Endothelial cell of umbilical vein (primary cell): ENCODE measurements around the gene NT5DC2. TPM values are rescaled to one million over a fixed set of nuclear protein-coding genes. Genes with fewer than 3 reads are reported as not detected.
A peak's percentile ranks its signal among the peaks of the same experiment; 100 is the strongest.

Experiments used
- BruUV-seq: library from RNA; stranded (reverse); fragments of 400-500 nt; replicated peaks from 2 replicates; lab custom pipeline; 2021; lab: Mats Ljungman, UMichigan
- CTCF ChIA-PET: fragments of 300-600, 350-600 bp; sonication (Branson Sonifier 250); formaldehyde crosslinking; loops from one replicate; lab custom pipeline; 2021; ENCODE audit warnings: antibody characterized with exemption, inconsistent platforms; lab: Charles Lee
- POLR2A ChIA-PET: fragments of 300-600, 350-600 bp; sonication (Branson Sonifier 250); formaldehyde crosslinking; loops from one replicate; lab custom pipeline; 2021; ENCODE audit warnings: antibody characterized with exemption, inconsistent platforms; lab: Charles Lee
- DNase-seq: peaks from one replicate; pipeline ENCODE4 v3.0.0-alpha.2; 2011; ENCODE audit warnings: low read depth, low spot score
- FAIRE-seq: peaks from 2 replicates; lab custom pipeline; 2011; peaks lifted over from hg19 to GRCh38; lab: Jason Lieb, UNC
- H2AFZ ChIP-seq: 2 replicates; pipeline ENCODE4 v1.6.0; 2012; ENCODE audit warnings: low read depth, low read length, control low read depth, inconsistent platforms
- H3K27ac ChIP-seq: 2 replicates; pipeline ENCODE4 v1.5.1; 2011; ENCODE audit warnings: low read depth, mild to moderate bottlenecking, control low read depth, low read length, moderate library complexity; ENCODE audit not compliant: insufficient read depth
- H3K27me3 ChIP-seq, 2 experiments: 2 replicates each; pipeline versions ENCODE4 v1.6.0 to v1.6.1; 2011; ENCODE audit warnings: low read length in 2 of 2, mixed read lengths in 1 of 2; ENCODE audit not compliant: control insufficient read depth in 2 of 2, insufficient read depth in 2 of 2
- H3K36me3 ChIP-seq, 2 experiments: 2 replicates in 1 of 2; 3 replicates in 1 of 2; pipeline ENCODE4 v1.5.1; 2011; ENCODE audit warnings: low read length in 2 of 2, mild to moderate bottlenecking in 1 of 2, moderate library complexity in 1 of 2; ENCODE audit not compliant: control insufficient read depth in 2 of 2, insufficient read depth in 2 of 2; ENCODE audit errors: extremely low read depth in 1 of 2
- H3K4me1 ChIP-seq: 3 replicates; pipeline ENCODE4 v1.5.1; 2011; ENCODE audit warnings: mild to moderate bottlenecking, low read length; ENCODE audit not compliant: control insufficient read depth, insufficient read depth; ENCODE audit errors: extremely low read depth
- H3K4me2 ChIP-seq: 2 replicates; pipeline ENCODE4 v1.6.1; 2011; ENCODE audit warnings: low read length, control low read depth, mixed read lengths; ENCODE audit not compliant: insufficient read depth
- H3K4me3 ChIP-seq, 3 experiments: fragments of 200-600 bp in 1 of 3; sonication (generic), shearing (Covaris generic) in 1 of 3; replicated peaks in 1 of 3; 2 replicates each; pipeline ENCODE4 v1.5.1; 2011 to 2016; ENCODE audit warnings: control low read depth in 3 of 3, low read length in 3 of 3, mild to moderate bottlenecking in 2 of 3, inconsistent platforms in 1 of 3, low read depth in 1 of 3, moderate library complexity in 1 of 3; ENCODE audit not compliant: insufficient read depth in 1 of 3
- H3K79me2 ChIP-seq: 2 replicates; pipeline ENCODE4 v1.6.0; 2012; ENCODE audit warnings: low read length, inconsistent platforms; ENCODE audit not compliant: control insufficient read depth, insufficient read depth
- H3K9ac ChIP-seq: replicated peaks from 2 replicates; pipeline ENCODE3; 2011; ENCODE audit warnings: low read length, control low read depth; ENCODE audit not compliant: insufficient read depth; ENCODE audit errors: extremely low read depth
- H3K9me1 ChIP-seq: replicated peaks from 3 replicates; pipeline ENCODE4 v1.6.0; 2011; ENCODE audit warnings: mild to moderate bottlenecking, low read length; ENCODE audit not compliant: control insufficient read depth, insufficient read depth; ENCODE audit errors: extremely low read depth
- H3K9me3 ChIP-seq: replicated peaks from 2 replicates; pipeline ENCODE4 v1.5.1; 2012; ENCODE audit warnings: low read length, inconsistent platforms; ENCODE audit not compliant: control insufficient read depth, insufficient read depth
- H4K20me1 ChIP-seq: replicated peaks from 2 replicates; pipeline ENCODE3; 2011; ENCODE audit warnings: mild to moderate bottlenecking, low read length; ENCODE audit not compliant: control insufficient read depth, insufficient read depth; ENCODE audit errors: extremely low read depth
- EZH2 ChIP-seq: IDR thresholded peaks from 2 replicates; pipeline ENCODE4 v1.6.1; 2012; ENCODE audit warnings: borderline replicate concordance, low read depth, mild to moderate bottlenecking, moderate library complexity, low read length, inconsistent platforms; ENCODE audit not compliant: severe bottlenecking
- FOS ChIP-seq: IDR thresholded peaks from 2 replicates; pipeline ENCODE4 v1.6.1; 2011; ENCODE audit warnings: mild to moderate bottlenecking, low read length, moderate library complexity, borderline replicate concordance; ENCODE audit not compliant: insufficient read depth
- GATA2 ChIP-seq: IDR thresholded peaks from 2 replicates; pipeline ENCODE4 v1.7.0; 2011; ENCODE audit warnings: low read depth, mild to moderate bottlenecking, moderate library complexity, mixed read lengths, low read length; ENCODE audit not compliant: insufficient read length, insufficient read depth
- JUN ChIP-seq: IDR thresholded peaks from 2 replicates; pipeline ENCODE4 v1.6.1; 2011; ENCODE audit warnings: borderline replicate concordance, low read depth; ENCODE audit not compliant: insufficient read length, insufficient read depth
- MAX ChIP-seq: IDR thresholded peaks from 2 replicates; pipeline ENCODE4 v1.6.1; 2011; ENCODE audit not compliant: insufficient read depth, insufficient read length
- MYC ChIP-seq: IDR thresholded peaks from one replicate; pipeline ENCODE4 v1.6.1; 2011; ENCODE audit warnings: mild to moderate bottlenecking, low read depth, low read length
- POLR2A ChIP-seq: IDR thresholded peaks from 2 replicates; pipeline ENCODE4 v1.6.1; 2012; ENCODE audit warnings: low read depth, mild to moderate bottlenecking, control low read depth, low read length
- POLR2AphosphoS5 ChIP-seq: IDR thresholded peaks from 2 replicates; pipeline ENCODE4 v1.6.1; 2012; ENCODE audit warnings: low read depth, mild to moderate bottlenecking, control low read depth, low read length, moderate library complexity; ENCODE audit not compliant: insufficient read depth
- dilution Hi-C: fragments of 300-500 bp; cut with MboI; formaldehyde crosslinking; loops from one replicate; pipeline ENCODE4 v1.15.0; 2019; ENCODE audit warnings: low sequenced_read_pairs; ENCODE audit not compliant: extremely low pct_ligation_motif_present
- intact Hi-C: fragments of 100-400 bp; cut with micrococcal nuclease; formaldehyde crosslinking; loops from one replicate; pipeline ENCODE4 v1.10.0; 2022
- polyA plus RNA-seq, 4 experiments: library from polyadenylated mRNA; depleted of rRNA in 3 of 4; stranded (reverse) in 3 of 4; unstranded in 1 of 4; fragments of >200 nt; gene quantifications; 2 replicates each; pipeline versions ENCODE4 v1.2.1 to v1.2.3, GENCODE V29; 2011 to 2012; ENCODE audit warnings: missing spikeins in 1 of 4
- total RNA-seq: library from RNA; stranded (reverse); gene quantifications from 2 replicates; pipeline ENCODE4 v1.2.3, GENCODE V29; 2021
- TF ChIP-seq, protein P1 (sequence below), 2 donors: IDR thresholded peaks; 1 replicate in 1 of 2; 2 replicates in 1 of 2; pipeline ENCODE4 v1.5.1; 2011; ENCODE audit warnings: low read length in 2 of 2, mild to moderate bottlenecking in 2 of 2, moderate library complexity in 2 of 2, control low read depth in 1 of 2, inconsistent platforms in 1 of 2, low read depth in 1 of 2; ENCODE audit not compliant: insufficient read depth in 1 of 2; ENCODE audit errors: extremely low read depth in 1 of 2

NT5DC2 gene
- total and polyA plus RNA-seq, 2 donors (not counting 3 experiments of a cell fraction or from before 2014, with no cell fraction given): 298 to 402 TPM

GRCh38 chr3:52534281-52535183 is 875 bp upstream of the NT5DC2 start:
- Histone ChIP-seq H3K9ac (peak overlapping the region; percentile 34), H3K4me2 (peak overlapping the region; percentile 20), H3K27ac (peak overlapping the region; percentile 39), H3K79me2 (peaks cover 61% of the 10 kb centered on the region), H3K27me3 (no peaks in the 10 kb centered on the region), H3K9me3 (no peaks in the 10 kb centered on the region), H3K4me1 (peaks cover 63% of the 10 kb centered on the region), H3K36me3 (peaks cover 0 to 2% of the 10 kb centered on the region in 2 experiments), H4K20me1 (no peaks in the 10 kb centered on the region), H3K9me1 (no peaks in the 10 kb centered on the region), H2AFZ (no peak overlapping the region), H3K4me3 (peak overlapping the region in 2 of 3 experiments; percentile 10 to 40)
- dilution Hi-C loops (no loop called here), intact Hi-C loops (no loop called here)
- no peak for DNase-seq
- no TSS peak for BruUV-seq
- no peak for TF ChIP-seq MYC
- TF ChIP-seq JUN: no peak
- no peak for TF ChIP-seq POLR2A
- TF ChIP-seq MAX: no peak
- no peak for TF ChIP-seq EZH2
- no peak for TF ChIP-seq GATA2
- no peak for TF ChIP-seq FOS
- TF ChIP-seq POLR2AphosphoS5: no peak
- TF ChIP-seq, protein P1, sequence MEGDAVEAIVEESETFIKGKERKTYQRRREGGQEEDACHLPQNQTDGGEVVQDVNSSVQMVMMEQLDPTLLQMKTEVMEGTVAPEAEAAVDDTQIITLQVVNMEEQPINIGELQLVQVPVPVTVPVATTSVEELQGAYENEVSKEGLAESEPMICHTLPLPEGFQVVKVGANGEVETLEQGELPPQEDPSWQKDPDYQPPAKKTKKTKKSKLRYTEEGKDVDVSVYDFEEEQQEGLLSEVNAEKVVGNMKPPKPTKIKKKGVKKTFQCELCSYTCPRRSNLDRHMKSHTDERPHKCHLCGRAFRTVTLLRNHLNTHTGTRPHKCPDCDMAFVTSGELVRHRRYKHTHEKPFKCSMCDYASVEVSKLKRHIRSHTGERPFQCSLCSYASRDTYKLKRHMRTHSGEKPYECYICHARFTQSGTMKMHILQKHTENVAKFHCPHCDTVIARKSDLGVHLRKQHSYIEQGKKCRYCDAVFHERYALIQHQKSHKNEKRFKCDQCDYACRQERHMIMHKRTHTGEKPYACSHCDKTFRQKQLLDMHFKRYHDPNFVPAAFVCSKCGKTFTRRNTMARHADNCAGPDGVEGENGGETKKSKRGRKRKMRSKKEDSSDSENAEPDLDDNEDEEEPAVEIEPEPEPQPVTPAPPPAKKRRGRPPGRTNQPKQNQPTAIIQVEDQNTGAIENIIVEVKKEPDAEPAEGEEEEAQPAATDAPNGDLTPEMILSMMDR (IDR thresholded peaks at IDR 0.05; ENCODE audit: extremely low read depth in 1 of 2, insufficient read depth in 1 of 2, low read depth in 1 of 2, low read length in 2 of 2): no peak
- no peak for FAIRE-seq
- CTCF ChIA-PET: no interaction called here
- POLR2A ChIA-PET: interaction anchor here (1.7 kb wide), 1 partner anchor 44 kb away, joined by 7 read pairs; no protein-coding TSS in a partner anchor
